GM12878 (cell line): ENCODE results near the gene DENND10. TPM values are rescaled to one million over a fixed set of nuclear protein-coding genes. Genes with fewer than 3 reads are reported as not detected.

Experiments used
- ATF7 ChIP-seq: fragments of 450-650 bp; IDR thresholded peaks from 2 replicates; pipeline ENCODE4 v1.6.1; 2016; ENCODE audit warnings: low read depth, mild to moderate bottlenecking
- BCL11A ChIP-seq: IDR thresholded peaks from 2 replicates; pipeline ENCODE4 v1.6.1; 2011; ENCODE audit warnings: low read depth, low read length
- BCLAF1 ChIP-seq: fragments of 450-650 bp; IDR thresholded peaks from 2 replicates; pipeline ENCODE4 v1.6.1; 2017; ENCODE audit warnings: antibody characterized with exemption, mild to moderate bottlenecking, moderate library complexity
- CBX3 ChIP-seq: fragments of 200-600 bp; sonication (generic); IDR thresholded peaks from 2 replicates; pipeline ENCODE4 v1.6.1; 2016; ENCODE audit warnings: low read depth, borderline replicate concordance
- CEBPZ ChIP-seq: fragments of 150-350 bp; IDR thresholded peaks from 2 replicates; pipeline ENCODE4 v1.6.1; 2016; ENCODE audit warnings: low read depth, low read length
- CREB1 ChIP-seq: IDR thresholded peaks from 2 replicates; pipeline ENCODE4 v1.6.1; 2012; ENCODE audit warnings: low read depth, mild to moderate bottlenecking, inconsistent platforms
- DPF2 ChIP-seq: fragments of 450-650 bp; IDR thresholded peaks from 2 replicates; pipeline ENCODE4 v1.6.1; 2017; ENCODE audit warnings: mild to moderate bottlenecking
- ESRRA ChIP-seq: IDR thresholded peaks from 2 replicates; pipeline ENCODE4 v1.6.1; 2012; ENCODE audit warnings: mild to moderate bottlenecking, low read length, improper control_type of control experiment
- ETV6 ChIP-seq, 2 experiments: fragments of 450-650 bp in 1 of 2; IDR thresholded peaks in 1 of 2; conservative IDR thresholded peaks in 1 of 2; 2 replicates each; pipeline ENCODE4 v1.6.1; 2014; ENCODE audit warnings: antibody characterized with exemption in 1 of 2, borderline replicate concordance in 1 of 2, low read depth in 1 of 2, mild to moderate bottlenecking in 1 of 2, moderate library complexity in 1 of 2
- FOS ChIP-seq: IDR thresholded peaks from 3 replicates; pipeline ENCODE4 v1.6.1; 2011; ENCODE audit warnings: borderline replicate concordance; ENCODE audit not compliant: insufficient read length; ENCODE audit errors: extremely low read depth
- KLF5 ChIP-seq: fragments of 450-650 bp; IDR thresholded peaks from 2 replicates; pipeline ENCODE4 v1.6.1; 2014; ENCODE audit warnings: mild to moderate bottlenecking; ENCODE audit not compliant: partially characterized antibody
- LARP7 ChIP-seq: fragments of 450-650 bp; IDR thresholded peaks from 2 replicates; pipeline ENCODE4 v1.6.1; 2017; ENCODE audit warnings: mild to moderate bottlenecking
- MTA3 ChIP-seq: IDR thresholded peaks from 2 replicates; pipeline ENCODE4 v1.6.1; 2012; ENCODE audit warnings: low read length, inconsistent platforms, borderline replicate concordance
- MXI1 ChIP-seq: fragments of 150-350 bp; IDR thresholded peaks from 2 replicates; pipeline ENCODE4 v1.6.1; 2011; ENCODE audit warnings: low read depth, mild to moderate bottlenecking, inconsistent platforms, low read length, improper control_type of control experiment
- NFYB ChIP-seq: IDR thresholded peaks from 2 replicates; pipeline ENCODE4 v1.6.1; 2011; ENCODE audit warnings: low read depth, mild to moderate bottlenecking, low read length, improper control_type of control experiment, moderate library complexity; ENCODE audit not compliant: insufficient read depth
- NRF1 ChIP-seq: conservative IDR thresholded peaks from 2 replicates; pipeline ENCODE4 v1.6.1; 2011; ENCODE audit warnings: mild to moderate bottlenecking, low read depth, low read length, improper control_type of control experiment
- PAX5 ChIP-seq: IDR thresholded peaks from 2 replicates; pipeline ENCODE4 v1.6.1; 2011; ENCODE audit warnings: low read depth, low read length, borderline replicate concordance
- PAX8 ChIP-seq: fragments of 450-650 bp; IDR thresholded peaks from 2 replicates; pipeline ENCODE4 v1.6.1; 2017; ENCODE audit warnings: mild to moderate bottlenecking, moderate library complexity
- RAD21 ChIP-seq: IDR thresholded peaks from 2 replicates; pipeline ENCODE4 v1.6.1; 2011; ENCODE audit warnings: mild to moderate bottlenecking, low read depth, low read length, moderate library complexity; ENCODE audit not compliant: insufficient read depth
- TBL1XR1 ChIP-seq: IDR thresholded peaks from 2 replicates; pipeline ENCODE4 v1.6.1; 2012; ENCODE audit warnings: low read depth, low read length, improper control_type of control experiment
- ZNF207 ChIP-seq: fragments of 450-650 bp; IDR thresholded peaks from 2 replicates; pipeline ENCODE4 v1.6.1; 2014; ENCODE audit warnings: antibody characterized with exemption, mild to moderate bottlenecking, borderline replicate concordance
- polyA plus RNA-seq, 11 experiments: library from polyadenylated mRNA; depleted of rRNA in 4 of 11; unstranded in 6 of 11; stranded (reverse) in 5 of 11; fragments of >200 nt; fragmentation: Nextera tagmentation in 4 of 11; fragmentation: Illumina TruSeq in 1 of 11; extraction: Ambion mirVana in 4 of 11; extraction: Trizol in 1 of 11; gene quantifications; 1 replicate in 1 of 11; 2 replicates in 10 of 11; pipeline versions ENCODE4 v1.2.1 to v1.2.3, GENCODE V29; 2011 to 2016; ENCODE audit warnings: inconsistent platforms in 2 of 11, missing spikeins in 2 of 11, low read depth in 1 of 11
- total RNA-seq, 4 experiments: library from RNA; depleted of rRNA in 3 of 4; stranded (reverse); fragments of >200 nt in 3 of 4; fragmentation: Illumina TruSeq in 1 of 4; extraction: Trizol in 1 of 4; gene quantifications; 2 replicates each; pipeline versions ENCODE4 v1.2.1 to v1.2.3, GENCODE V29; 2013 to 2021
- TF ChIP-seq, protein P1 (sequence below): fragments of 450-650 bp; IDR thresholded peaks from 2 replicates; pipeline ENCODE4 v1.6.1; 2016; ENCODE audit warnings: mild to moderate bottlenecking

The DENND10 gene
- total and polyA plus RNA-seq, 10 of the 15 experiments (the other 5 are each of a cell fraction or from before 2014, with no cell fraction given): 21.5 to 39.8 (median 26.2) TPM

DNA sequence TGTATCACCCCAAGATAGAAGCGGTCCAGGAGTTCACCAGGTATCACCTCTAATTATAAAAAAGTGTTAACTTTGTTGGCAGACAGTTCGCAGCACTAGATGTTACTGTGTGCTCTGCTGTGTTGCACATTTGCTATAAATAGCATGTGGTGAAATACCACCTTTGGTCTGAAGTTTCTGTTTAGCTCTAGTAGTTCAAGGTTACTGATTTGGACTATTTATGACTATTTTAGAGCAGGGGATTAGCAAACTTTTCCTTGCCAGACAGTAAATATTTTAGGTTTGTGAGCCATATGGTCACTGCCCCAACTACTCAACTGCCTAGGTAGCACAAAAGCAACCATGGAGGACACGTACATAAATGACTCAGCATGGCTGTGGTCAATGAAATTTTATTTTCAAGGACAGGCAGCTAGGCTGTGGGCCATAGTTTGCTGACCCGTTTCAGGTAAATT lies 16.5 kb downstream of the DENND10 start (continued):
- TF ChIP-seq, protein P1, sequence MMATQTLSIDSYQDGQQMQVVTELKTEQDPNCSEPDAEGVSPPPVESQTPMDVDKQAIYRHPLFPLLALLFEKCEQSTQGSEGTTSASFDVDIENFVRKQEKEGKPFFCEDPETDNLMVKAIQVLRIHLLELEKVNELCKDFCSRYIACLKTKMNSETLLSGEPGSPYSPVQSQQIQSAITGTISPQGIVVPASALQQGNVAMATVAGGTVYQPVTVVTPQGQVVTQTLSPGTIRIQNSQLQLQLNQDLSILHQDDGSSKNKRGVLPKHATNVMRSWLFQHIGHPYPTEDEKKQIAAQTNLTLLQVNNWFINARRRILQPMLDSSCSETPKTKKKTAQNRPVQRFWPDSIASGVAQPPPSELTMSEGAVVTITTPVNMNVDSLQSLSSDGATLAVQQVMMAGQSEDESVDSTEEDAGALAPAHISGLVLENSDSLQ: peak; percentile 23; the same call in 1 of the 2 replicates
- TF ChIP-seq LARP7 (no peak; the same call in 1 of the 2 replicates), ZNF207 (0 out of 2 replicates have a peak, but pooled peaks have one; percentile 35), NRF1 (no peak), BCLAF1 (no peak), RAD21 (no peak), ATF7 (peak; percentile 93), PAX8 (no peak), CREB1 (peak; percentile 55; the same call in 1 of the 2 replicates), MTA3 (peak; percentile 59; the same call in 1 of the 2 replicates), ETV6 (conservative IDR thresholded peaks at IDR 0.05 in 1 of 2, IDR thresholded peaks at IDR 0.05 in 1 of 2; ENCODE audit: borderline replicate concordance in 1 of 2, low read depth in 1 of 2) (no peak), CBX3 (no peak), TBL1XR1 (peak; percentile 75; the same call in 1 of the 2 replicates), BCL11A (no peak; the same call in 1 of the 2 replicates), CEBPZ (no peak), NFYB (no peak), ESRRA (no peak), FOS (no peak), PAX5 (peak; percentile 61; the same call in 1 of the 2 replicates), MXI1 (no peak), KLF5 (peak; percentile 71), DPF2 (peak; percentile 85)
